Measurements from ENCODE around the gene CDC25B. TPM values are rescaled to one million over a fixed set of nuclear protein-coding genes. Genes with fewer than 3 reads are reported as not detected.
"Not testable (repeated sequence)": the region's sequence is repeated elsewhere in the genome, so short reads cannot be mapped to it uniquely, and the experiment has no call there.

Gene CDC25B
- polyA plus RNA-seq, 1 donor (not counting 4 experiments of a cell fraction or from before 2014, with no cell fraction given): 23.5 TPM

GRCh38 chr20:3839328-3839727 is 43.2 kb downstream of the CDC25B start:
- Histone ChIP-seq H3K9me3 (ENCODE audit: control insufficient read depth, low read depth, low read length) (no peaks in the 10 kb centered on the region), H3K9me1 (ENCODE audit: control insufficient read depth, extremely low read depth, insufficient read depth, low read length) (no peaks in the 10 kb centered on the region), H3K4me3 (ENCODE audit: control insufficient read depth in 2 of 3, extremely low read depth in 1 of 3, insufficient read depth in 2 of 3, low read depth in 1 of 3, low read length in 3 of 3) (no peak overlapping the region), H3K36me3 (ENCODE audit: control insufficient read depth in 2 of 2, extremely low read depth in 1 of 2, insufficient read depth in 2 of 2, low read length in 2 of 2) (no peaks in the 10 kb centered on the region), H3K4me1 (ENCODE audit: control insufficient read depth, extremely low read depth, insufficient read depth, low read length) (peaks cover 9% of the 10 kb centered on the region), H3K9ac (ENCODE audit: control insufficient read depth, extremely low read depth, insufficient read depth, low read length) (no peak overlapping the region), H3K27me3 (ENCODE audit: control insufficient read depth, extremely low read depth, insufficient read depth, low read length) (no peaks in the 10 kb centered on the region), H3K4me2 (ENCODE audit: control insufficient read depth, extremely low read depth, insufficient read depth, low read depth, low read length) (no peak overlapping the region), H3K27ac (ENCODE audit: control insufficient read depth, insufficient read depth, low read length) (no peak overlapping the region), H4K20me1 (ENCODE audit: control insufficient read depth, extremely low read depth, insufficient read depth, low read length) (no peaks in the 10 kb centered on the region), H2AFZ (ENCODE audit: control insufficient read depth, low read length) (no peak overlapping the region), H3K79me2 (ENCODE audit: control insufficient read depth, insufficient read depth, low read length) (no peaks in the 10 kb centered on the region)
- DNase-seq (ENCODE audit: low read depth, low spot score) (no peak), FAIRE-seq (no peak)
- dilution Hi-C loops (cut with MboI; ENCODE audit: extremely low pct_ligation_motif_present, low sequenced_read_pairs): no loop called here
- TF ChIP-seq EZH2 (IDR thresholded peaks at IDR 0.05; ENCODE audit: low read length): no peak
- TF ChIP-seq, protein P1, sequence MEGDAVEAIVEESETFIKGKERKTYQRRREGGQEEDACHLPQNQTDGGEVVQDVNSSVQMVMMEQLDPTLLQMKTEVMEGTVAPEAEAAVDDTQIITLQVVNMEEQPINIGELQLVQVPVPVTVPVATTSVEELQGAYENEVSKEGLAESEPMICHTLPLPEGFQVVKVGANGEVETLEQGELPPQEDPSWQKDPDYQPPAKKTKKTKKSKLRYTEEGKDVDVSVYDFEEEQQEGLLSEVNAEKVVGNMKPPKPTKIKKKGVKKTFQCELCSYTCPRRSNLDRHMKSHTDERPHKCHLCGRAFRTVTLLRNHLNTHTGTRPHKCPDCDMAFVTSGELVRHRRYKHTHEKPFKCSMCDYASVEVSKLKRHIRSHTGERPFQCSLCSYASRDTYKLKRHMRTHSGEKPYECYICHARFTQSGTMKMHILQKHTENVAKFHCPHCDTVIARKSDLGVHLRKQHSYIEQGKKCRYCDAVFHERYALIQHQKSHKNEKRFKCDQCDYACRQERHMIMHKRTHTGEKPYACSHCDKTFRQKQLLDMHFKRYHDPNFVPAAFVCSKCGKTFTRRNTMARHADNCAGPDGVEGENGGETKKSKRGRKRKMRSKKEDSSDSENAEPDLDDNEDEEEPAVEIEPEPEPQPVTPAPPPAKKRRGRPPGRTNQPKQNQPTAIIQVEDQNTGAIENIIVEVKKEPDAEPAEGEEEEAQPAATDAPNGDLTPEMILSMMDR (optimal IDR thresholded peaks at IDR 0.05 in 1 of 3, IDR thresholded peaks at IDR 0.05 in 1 of 3, conservative IDR thresholded peaks at IDR 0.05 in 1 of 3; ENCODE audit: extremely low read depth in 1 of 3, insufficient read depth in 2 of 3, low read length in 3 of 3): no peak

- H3K79me2 ChIP-seq (ENCODE audit: control insufficient read depth, insufficient read depth, low read length); H2AFZ ChIP-seq (ENCODE audit: control insufficient read depth, low read length); H3K27ac ChIP-seq (ENCODE audit: control insufficient read depth, insufficient read depth, low read length); FAIRE-seq; H3K4me2 ChIP-seq (ENCODE audit: control insufficient read depth, extremely low read depth, insufficient read depth, low read depth, low read length); H3K9me1 ChIP-seq (ENCODE audit: control insufficient read depth, extremely low read depth, insufficient read depth, low read length); dilution Hi-C loops (cut with MboI; ENCODE audit: extremely low pct_ligation_motif_present, low sequenced_read_pairs); H3K36me3 ChIP-seq (ENCODE audit: control insufficient read depth in 2 of 2, extremely low read depth in 1 of 2, insufficient read depth in 2 of 2, low read length in 2 of 2); H4K20me1 ChIP-seq (ENCODE audit: control insufficient read depth, extremely low read depth, insufficient read depth, low read length); DNase-seq (ENCODE audit: low read depth, low spot score); H3K4me3 ChIP-seq (ENCODE audit: control insufficient read depth in 2 of 3, extremely low read depth in 1 of 3, insufficient read depth in 2 of 3, low read depth in 1 of 3, low read length in 3 of 3); H3K9me3 ChIP-seq (ENCODE audit: control insufficient read depth, low read depth, low read length); H3K27me3 ChIP-seq (ENCODE audit: control insufficient read depth, extremely low read depth, insufficient read depth, low read length); H3K4me1 ChIP-seq (ENCODE audit: control insufficient read depth, extremely low read depth, insufficient read depth, low read length); H3K9ac ChIP-seq (ENCODE audit: control insufficient read depth, extremely low read depth, insufficient read depth, low read length): not testable (repeated sequence)
Observed at GRCh38 chr20:3840201-3840600, 44.1 kb downstream of the CDC25B start.

GRCh38 chr20:3842348-3842930 is 46.3 kb downstream of the CDC25B start:
- Histone ChIP-seq H3K9ac (ENCODE audit: control insufficient read depth, extremely low read depth, insufficient read depth, low read length) (no peak overlapping the region), H3K36me3 (ENCODE audit: control insufficient read depth in 2 of 2, extremely low read depth in 1 of 2, insufficient read depth in 2 of 2, low read length in 2 of 2) (no peaks in the 10 kb centered on the region), H3K9me3 (ENCODE audit: control insufficient read depth, low read depth, low read length) (no peaks in the 10 kb centered on the region), H4K20me1 (ENCODE audit: control insufficient read depth, extremely low read depth, insufficient read depth, low read length) (no peaks in the 10 kb centered on the region), H3K9me1 (ENCODE audit: control insufficient read depth, extremely low read depth, insufficient read depth, low read length) (no peaks in the 10 kb centered on the region), H3K4me2 (ENCODE audit: control insufficient read depth, extremely low read depth, insufficient read depth, low read depth, low read length) (no peak overlapping the region), H3K79me2 (ENCODE audit: control insufficient read depth, insufficient read depth, low read length) (peaks cover 8% of the 10 kb centered on the region), H3K4me1 (ENCODE audit: control insufficient read depth, extremely low read depth, insufficient read depth, low read length) (peaks cover 13% of the 10 kb centered on the region), H3K27me3 (ENCODE audit: control insufficient read depth, extremely low read depth, insufficient read depth, low read length) (no peaks in the 10 kb centered on the region), H3K4me3 (ENCODE audit: control insufficient read depth in 2 of 3, extremely low read depth in 1 of 3, insufficient read depth in 2 of 3, low read depth in 1 of 3, low read length in 3 of 3) (no peak overlapping the region), H3K27ac (ENCODE audit: control insufficient read depth, insufficient read depth, low read length) (no peak overlapping the region), H2AFZ (ENCODE audit: control insufficient read depth, low read length) (no peak overlapping the region)
- TF ChIP-seq, protein P1 (optimal IDR thresholded peaks at IDR 0.05 in 1 of 3, IDR thresholded peaks at IDR 0.05 in 1 of 3, conservative IDR thresholded peaks at IDR 0.05 in 1 of 3; ENCODE audit: extremely low read depth in 1 of 3, insufficient read depth in 2 of 3, low read length in 3 of 3): no peak
- no peak for DNase-seq (ENCODE audit: low read depth, low spot score)
- no peak for FAIRE-seq
- dilution Hi-C loops (cut with MboI; ENCODE audit: extremely low pct_ligation_motif_present, low sequenced_read_pairs): no loop called here

Data from keratinocyte (primary cell).